HG03469 (cell line): ENCODE data around the gene ZFR.
"Not testable (repeated sequence)": the region's sequence is repeated elsewhere in the genome, so short reads cannot be mapped to it uniquely, and the experiment has no call there.

Source experiments
- ATAC-seq: cut with Tn5 transposase; IDR thresholded peaks from one replicate; pipeline ENCODE4 v1.9.1; 2021; ENCODE audit warnings: mild to moderate bottlenecking, moderate library complexity, moderate number of reproducible peaks; ENCODE audit not compliant: unreplicated experiment

Gene ZFR

DNA sequence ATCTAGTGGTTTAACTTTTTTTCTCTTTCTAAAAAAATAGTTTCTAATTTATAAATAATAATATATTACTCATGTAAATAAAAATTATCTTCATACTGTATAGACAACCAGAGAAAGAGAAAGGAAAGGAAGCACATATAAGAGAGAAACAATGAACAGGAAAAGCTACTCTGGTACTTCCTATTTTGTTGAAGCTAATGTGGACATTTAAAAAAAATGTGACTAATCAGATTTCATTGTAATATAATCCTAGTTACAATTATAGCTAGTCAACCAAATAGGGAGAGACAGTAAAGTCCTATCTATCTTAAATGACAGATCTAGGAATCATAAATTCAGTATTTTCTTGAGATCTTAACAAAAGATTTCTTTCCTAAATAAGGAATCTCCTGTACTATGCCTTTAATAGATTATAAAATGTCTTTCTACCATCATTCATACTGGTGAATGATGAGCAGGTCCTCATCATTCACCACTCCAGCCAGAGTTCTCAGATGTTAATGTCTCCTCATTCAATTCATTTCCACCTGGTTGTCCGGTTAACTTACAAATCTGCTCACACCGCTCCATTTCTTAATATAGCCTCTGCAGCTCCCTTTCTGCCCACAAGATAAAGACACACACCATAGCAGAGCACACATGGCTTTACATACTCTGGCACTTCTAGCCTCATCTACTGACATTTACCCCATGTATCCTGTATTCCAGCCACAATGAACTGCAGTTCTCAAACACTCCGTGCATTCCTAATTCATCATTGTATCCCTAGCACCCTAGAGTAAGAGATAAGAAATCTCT lies 30.9 kb downstream of the ZFR start:
- no peak for ATAC-seq

- no peak for ATAC-seq
Measured at GRCh38 chr5:32410630-32411029, 33.9 kb downstream of the ZFR start.

DNA sequence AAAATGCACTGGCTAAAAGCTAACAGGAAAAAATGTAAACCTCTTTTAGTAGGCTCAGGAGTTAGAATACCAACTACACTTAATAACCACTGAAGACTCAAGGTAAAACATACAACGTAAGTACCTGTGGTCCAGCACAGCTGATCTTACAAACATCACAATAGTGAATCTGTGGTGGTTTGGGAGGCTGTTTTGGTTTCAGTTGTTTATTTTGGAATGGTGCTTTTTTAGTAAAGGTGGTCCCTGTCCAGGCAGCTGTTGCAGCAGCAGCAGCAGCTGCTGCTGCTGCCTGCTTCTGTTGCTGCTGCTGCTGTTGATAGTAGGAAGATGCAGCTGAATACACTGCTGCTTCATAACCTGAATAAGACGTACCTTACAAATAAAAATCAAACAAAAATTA lies 37.9 kb downstream of the ZFR start:
- no peak for ATAC-seq

DNA sequence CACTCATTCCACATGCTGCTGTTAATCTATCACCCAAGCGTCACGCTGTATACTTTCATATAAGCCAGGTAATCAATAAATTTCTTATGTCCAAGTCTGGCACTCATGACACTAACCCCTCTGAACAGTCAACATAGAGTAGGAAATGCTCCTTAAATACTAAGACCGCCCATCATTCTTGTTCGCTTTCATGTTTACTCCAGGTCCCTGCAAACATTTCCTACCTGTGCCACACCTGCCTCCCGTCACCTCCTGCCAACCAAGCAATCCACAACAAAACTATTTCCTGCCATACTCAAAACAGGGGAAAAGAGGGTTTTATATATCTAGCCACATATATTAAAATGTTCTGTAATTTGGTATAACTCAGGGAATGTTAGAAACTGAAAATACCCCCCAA lies 39.0 kb downstream of the ZFR start:
- no peak for ATAC-seq

- no peak for ATAC-seq
Measured at GRCh38 chr5:32403760-32404159, 40.8 kb downstream of the ZFR start.

- ATAC-seq: no peak
Measured at GRCh38 chr5:32400401-32400800, 44.1 kb downstream of the ZFR start.

GRCh38 chr5:32398754-32399153 lies 45.8 kb downstream of the ZFR start:
- not testable (repeated sequence) for ATAC-seq

- ATAC-seq: no peak
Measured at GRCh38 chr5:32394981-32395380, 49.6 kb downstream of the ZFR start.

GRCh38 chr5:32392039-32392438 lies 52.5 kb downstream of the ZFR start:
- no peak for ATAC-seq

- no peak for ATAC-seq
Measured at GRCh38 chr5:32390819-32391591, 53.5 kb downstream of the ZFR start.

- no peak for ATAC-seq
Measured at GRCh38 chr5:32388432-32389129, 56.0 kb downstream of the ZFR start.

DNA sequence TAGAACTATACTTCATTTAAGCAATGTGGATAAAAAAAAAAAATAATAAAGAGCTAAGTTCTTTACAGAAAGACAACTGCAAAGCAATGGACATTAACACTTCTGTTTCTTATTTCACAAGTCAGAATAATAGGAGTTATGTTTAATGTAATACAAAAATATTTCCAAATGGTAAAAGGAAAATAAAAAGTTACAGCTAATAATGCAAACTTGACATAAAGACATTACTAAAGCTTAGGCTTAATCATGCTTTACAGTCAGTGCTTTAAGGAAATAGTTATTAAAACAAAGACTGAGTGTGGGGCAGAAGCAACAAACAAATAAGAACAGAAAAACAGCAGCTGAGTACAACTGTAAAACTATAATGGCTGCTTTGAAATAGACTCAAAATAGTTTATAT lies 56.7 kb downstream of the ZFR start:
- ATAC-seq: no peak

GRCh38 chr5:32387211-32387610 lies 57.3 kb downstream of the ZFR start:
- ATAC-seq: no peak

DNA sequence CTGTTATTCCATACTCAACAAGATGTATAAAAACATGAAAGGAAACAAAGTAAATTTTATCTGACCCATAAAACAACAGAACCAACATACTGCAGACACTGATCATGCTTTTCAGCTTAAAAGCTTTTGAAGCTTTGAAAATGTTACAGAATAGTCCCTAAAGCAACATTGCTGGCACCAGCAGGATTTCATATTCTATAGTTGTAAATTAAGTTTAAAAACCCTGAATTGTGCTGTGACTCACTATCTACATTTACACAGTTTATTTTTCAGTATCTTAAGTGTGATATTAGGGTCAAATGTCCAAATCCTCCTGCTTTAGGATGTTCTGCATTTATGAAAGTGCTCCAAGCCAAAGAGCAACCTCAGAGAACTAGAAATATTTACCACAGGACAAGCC lies 59.9 kb downstream of the ZFR start:
- no peak for ATAC-seq

- no peak for ATAC-seq
Measured at GRCh38 chr5:32383586-32383985, 61.0 kb downstream of the ZFR start.

DNA sequence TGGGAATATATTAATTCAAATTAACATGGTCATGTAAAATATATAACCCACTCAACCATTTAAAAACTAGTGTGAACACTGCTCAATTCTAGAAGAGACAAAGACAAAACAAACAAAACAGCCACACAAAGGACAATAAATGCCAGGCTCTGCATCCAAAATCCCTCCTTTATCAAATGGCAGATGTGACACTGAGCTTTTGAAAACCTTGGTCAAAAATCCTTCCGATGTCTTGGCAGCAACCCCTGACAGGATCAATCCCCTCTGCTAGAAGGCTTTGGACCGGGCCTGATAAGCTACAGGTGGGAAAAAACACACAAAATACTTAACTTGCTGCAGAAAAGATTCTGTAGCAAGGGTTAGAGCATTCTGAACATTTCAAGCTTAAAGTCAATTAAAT lies 61.5 kb downstream of the ZFR start:
- no peak for ATAC-seq

DNA sequence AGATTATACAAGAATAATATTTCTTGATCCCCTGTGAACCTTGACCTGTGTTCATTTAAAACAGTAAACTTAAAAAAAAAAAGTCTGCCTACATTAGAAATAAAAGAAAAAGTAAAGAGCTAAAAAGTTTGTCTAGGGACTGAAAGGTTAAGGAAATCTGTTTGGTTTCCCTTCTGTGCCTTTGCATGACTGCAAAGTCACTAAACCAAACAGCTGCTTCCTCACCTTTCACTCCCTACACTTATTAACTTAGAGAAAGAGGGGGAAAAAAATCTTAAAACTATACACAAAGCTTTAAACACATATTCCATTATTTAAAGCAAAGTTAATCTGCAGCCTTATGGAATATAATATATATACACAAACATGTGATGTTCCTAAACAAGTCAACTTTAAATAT lies 65.1 kb downstream of the ZFR start:
- ATAC-seq: no peak

DNA sequence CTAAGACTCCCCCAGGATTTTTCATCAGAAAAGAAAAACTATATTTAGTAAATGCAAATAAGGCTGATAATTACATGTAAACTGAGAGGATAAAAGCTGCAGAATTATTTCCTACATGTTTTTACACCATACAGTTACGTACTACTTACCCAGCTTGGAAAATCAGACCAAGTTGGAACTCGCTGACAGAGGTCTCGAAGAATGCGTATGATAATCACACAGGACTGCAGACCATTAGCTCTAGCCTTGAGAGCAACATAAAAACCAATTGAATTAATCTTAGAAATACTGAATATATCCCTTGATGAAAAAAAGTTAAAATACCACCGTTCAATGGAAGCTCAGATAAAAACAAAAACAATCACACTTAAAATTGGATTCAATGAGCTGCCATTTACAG lies 65.6 kb downstream of the ZFR start:
- ATAC-seq: no peak

DNA sequence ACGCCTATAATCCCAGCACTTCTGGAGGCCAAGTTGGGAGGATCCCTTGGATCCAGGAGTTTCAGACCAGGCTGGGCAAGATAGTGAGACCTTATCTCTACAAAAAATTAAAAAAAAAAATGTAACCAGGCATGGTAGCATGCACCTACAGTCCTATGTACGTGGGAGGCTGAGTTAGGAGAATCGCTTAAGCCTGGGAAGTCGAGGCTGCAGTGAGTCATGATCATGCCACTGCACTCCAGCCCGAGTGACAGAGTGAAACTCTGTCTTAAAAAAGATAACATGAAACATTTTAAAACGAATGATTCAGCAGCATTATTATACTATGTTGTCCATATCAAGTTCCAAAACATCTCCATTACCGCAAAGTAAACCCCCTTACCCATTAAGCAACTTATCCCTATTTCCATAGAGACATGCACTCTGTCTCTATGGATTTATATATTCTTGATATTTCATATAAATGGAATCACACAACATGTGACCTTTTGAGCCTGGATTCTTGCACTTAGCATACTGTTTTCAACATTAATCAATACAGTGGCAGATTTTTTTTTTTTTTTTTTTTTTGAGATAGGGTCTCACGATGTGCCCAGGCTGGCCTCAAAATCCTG lies 74.9 kb downstream of the ZFR start:
- ATAC-seq: no peak

GRCh38 chr5:32369032-32369431 lies 75.5 kb downstream of the ZFR start:
- no peak for ATAC-seq

DNA sequence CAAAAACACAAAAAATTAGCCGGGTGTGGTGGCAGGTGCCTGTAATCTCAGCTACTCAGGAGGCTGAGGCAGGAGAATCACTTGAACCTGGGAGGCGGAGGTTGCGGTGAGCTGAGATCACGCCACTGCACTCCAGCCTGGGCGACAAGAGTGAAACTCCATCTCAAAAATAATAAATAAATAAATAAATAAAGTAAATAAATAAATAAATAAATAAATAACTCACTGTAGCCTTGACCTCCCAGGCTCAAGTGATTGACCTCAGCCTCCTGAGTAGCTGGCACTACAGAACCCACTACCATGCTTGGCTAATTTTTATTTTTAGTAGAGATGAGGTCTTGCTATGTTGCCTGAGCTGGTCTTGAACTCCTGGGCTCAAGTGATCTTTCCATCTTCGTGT lies 77.3 kb downstream of the ZFR start:
- ATAC-seq: not testable (repeated sequence)
